WTC11 (cell line): ENCODE data around the gene PTBP2. TPM values are rescaled to one million over a fixed set of nuclear protein-coding genes. Genes with fewer than 3 reads are reported as not detected.

Experiments
- ATAC-seq: fragments of 200-7000 bp; cut with Tn5 transposase; 2 replicates; pipeline ENCODE4 v1.10.0; 2021; ENCODE audit warnings: mild to moderate bottlenecking, moderate library complexity
- CTCF ChIA-PET: fragments of 300-600 bp; sonication (Branson Sonifier 250); formaldehyde crosslinking; loops from one replicate; lab custom pipeline; 2021; ENCODE audit warnings: antibody characterized with exemption; lab: Charles Lee
- POLR2A ChIA-PET: fragments of 350-600 bp; sonication (Branson Sonifier 250); formaldehyde crosslinking; loops from one replicate; lab custom pipeline; 2021; ENCODE audit warnings: antibody characterized with exemption; lab: Charles Lee
- DNase-seq: peaks from one replicate; pipeline ENCODE4 v3.0.0; 2021; ENCODE audit warnings: low spot score
- H3K27ac Mint-ChIP-seq: 2 replicates; pipeline ENCODE4 v1.8.0; 2021; ENCODE audit warnings: mixed read lengths
- H3K27me3 Mint-ChIP-seq: 2 replicates; pipeline ENCODE4 v1.8.0; 2021; ENCODE audit warnings: low read depth, mild to moderate bottlenecking, moderate library complexity, mixed read lengths
- H3K36me3 Mint-ChIP-seq: 2 replicates; pipeline ENCODE4 v1.8.0; 2021; ENCODE audit warnings: mixed read lengths
- H3K4me1 Mint-ChIP-seq: 2 replicates; pipeline ENCODE4 v1.8.0; 2022; ENCODE audit warnings: mixed read lengths
- H3K4me3 Mint-ChIP-seq: 2 replicates; pipeline ENCODE4 v1.8.0; 2021; ENCODE audit warnings: mild to moderate bottlenecking, moderate library complexity, mixed read lengths
- H3K9me3 Mint-ChIP-seq: 2 replicates; pipeline ENCODE4 v1.8.0; 2021; ENCODE audit warnings: mixed read lengths
- ATF1 ChIP-seq: sonication (generic); formaldehyde crosslinking; IDR thresholded peaks from 2 replicates; pipeline ENCODE4 v1.8.1; 2023; ENCODE audit warnings: mild to moderate bottlenecking, moderate library complexity, missing genetic modification reagents
- GABPB1 ChIP-seq: sonication (generic); formaldehyde crosslinking; IDR thresholded peaks from 2 replicates; pipeline ENCODE4 v1.8.1; 2023; ENCODE audit warnings: mild to moderate bottlenecking, missing genetic modification reagents
- NFYB ChIP-seq: sonication (generic); formaldehyde crosslinking; conservative IDR thresholded peaks from 2 replicates; pipeline ENCODE4 v1.8.0; 2022; ENCODE audit warnings: low read depth, missing genetic modification reagents
- PRRX2 ChIP-seq: fragments of 250-450 bp; sonication (Bioruptor Pico); IDR thresholded peaks from 2 replicates; pipeline ENCODE4 v1.8.0; 2021; ENCODE audit warnings: mild to moderate bottlenecking
- SMAD3 ChIP-seq: sonication (generic); formaldehyde crosslinking; IDR thresholded peaks from 2 replicates; pipeline ENCODE4 v1.8.0; 2022; ENCODE audit warnings: missing genetic modification reagents, mild to moderate bottlenecking, borderline replicate concordance
- SMAD4 ChIP-seq: sonication (generic); formaldehyde crosslinking; IDR thresholded peaks from 2 replicates; pipeline ENCODE4 v1.8.0; 2022; ENCODE audit warnings: mild to moderate bottlenecking, missing genetic modification reagents
- SOX15 ChIP-seq: fragments of 250-450 bp; sonication (Bioruptor Pico); IDR thresholded peaks from 2 replicates; pipeline ENCODE4 v1.9.0; 2021; ENCODE audit warnings: mild to moderate bottlenecking
- SP1 ChIP-seq: sonication (generic); formaldehyde crosslinking; conservative IDR thresholded peaks from 2 replicates; pipeline ENCODE4 v1.8.1; 2022; ENCODE audit warnings: missing genetic modification reagents
- ZBTB21 ChIP-seq: sonication (generic); formaldehyde crosslinking; IDR thresholded peaks from 2 replicates; pipeline ENCODE4 v1.8.1; 2023; ENCODE audit warnings: mild to moderate bottlenecking, missing genetic modification reagents, borderline replicate concordance
- ZNF263 ChIP-seq: sonication (generic); formaldehyde crosslinking; IDR thresholded peaks from 2 replicates; pipeline ENCODE4 v1.8.1; 2022; ENCODE audit warnings: low read depth, mild to moderate bottlenecking, moderate library complexity, missing genetic modification reagents
- ZNF317 ChIP-seq: sonication (generic); formaldehyde crosslinking; IDR thresholded peaks from 2 replicates; pipeline ENCODE4 v1.8.1; 2023; ENCODE audit warnings: low read depth, mild to moderate bottlenecking, moderate library complexity, missing genetic modification reagents, borderline replicate concordance
- ZNF423 ChIP-seq: fragments of 250-450 bp; sonication (Bioruptor Pico); IDR thresholded peaks from 2 replicates; pipeline ENCODE4 v2.1.2; 2022; ENCODE audit warnings: mild to moderate bottlenecking, moderate library complexity
- total RNA-seq: library from RNA; stranded (reverse); gene quantifications from 3 replicates; pipeline ENCODE4 v1.2.3, GENCODE V29; 2021
- TF ChIP-seq, protein P1 (sequence below): sonication (generic); formaldehyde crosslinking; IDR thresholded peaks from 2 replicates; pipeline ENCODE4 v1.8.1; 2022; ENCODE audit warnings: missing genetic modification reagents, borderline replicate concordance
- TF ChIP-seq, protein P2 (sequence below): sonication (generic); formaldehyde crosslinking; IDR thresholded peaks from 2 replicates; pipeline ENCODE4 v1.8.0; 2023; ENCODE audit warnings: missing genetic modification reagents, mild to moderate bottlenecking, borderline replicate concordance
- TF ChIP-seq, protein P3 (sequence below): sonication (generic); formaldehyde crosslinking; IDR thresholded peaks from 2 replicates; pipeline ENCODE4 v1.8.0; 2023; ENCODE audit warnings: missing genetic modification reagents
- TF ChIP-seq, protein P4 (sequence below): sonication (generic); formaldehyde crosslinking; conservative IDR thresholded peaks from 2 replicates; pipeline ENCODE4 v1.8.1; 2022; ENCODE audit warnings: mild to moderate bottlenecking, missing genetic modification reagents
- TF ChIP-seq, protein P5 (sequence below): sonication (generic); formaldehyde crosslinking; IDR thresholded peaks from 2 replicates; pipeline ENCODE4 v1.8.0; 2022; ENCODE audit warnings: mild to moderate bottlenecking, missing genetic modification reagents
- TF ChIP-seq, protein P6 (sequence below): sonication (generic); formaldehyde crosslinking; IDR thresholded peaks from 2 replicates; pipeline ENCODE4 v1.8.1; 2022; ENCODE audit warnings: low read depth, missing genetic modification reagents, borderline replicate concordance
- TF ChIP-seq, protein P7 (sequence below): sonication (generic); formaldehyde crosslinking; IDR thresholded peaks from 2 replicates; pipeline ENCODE4 v1.8.0; 2022; ENCODE audit warnings: mild to moderate bottlenecking, missing genetic modification reagents

Gene PTBP2
- total RNA-seq, 1 experiment from 2014 or later = 50.0 TPM

DNA sequence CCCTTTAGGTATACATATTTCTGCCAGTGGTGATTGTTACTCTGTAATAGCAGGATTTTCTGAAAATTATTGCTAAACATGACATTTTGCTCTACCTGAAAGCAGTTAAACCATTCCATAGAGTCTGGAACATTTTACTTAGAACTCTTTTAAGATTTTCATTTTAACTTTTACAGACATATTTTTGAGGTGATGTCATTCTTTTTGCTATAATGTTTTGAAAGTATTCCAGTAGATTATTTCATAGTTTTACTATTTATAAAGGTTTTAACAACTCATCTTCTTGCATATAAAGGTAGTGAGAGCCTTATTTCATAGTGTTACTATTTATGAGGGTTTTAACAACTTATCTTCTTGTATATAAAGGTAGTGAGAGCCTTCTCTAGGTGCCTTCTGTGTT is 42.9 kb downstream of the PTBP2 start:
- peaks cover 11% of the 10 kb centered on the region for H3K4me1 Mint-ChIP-seq

DNA sequence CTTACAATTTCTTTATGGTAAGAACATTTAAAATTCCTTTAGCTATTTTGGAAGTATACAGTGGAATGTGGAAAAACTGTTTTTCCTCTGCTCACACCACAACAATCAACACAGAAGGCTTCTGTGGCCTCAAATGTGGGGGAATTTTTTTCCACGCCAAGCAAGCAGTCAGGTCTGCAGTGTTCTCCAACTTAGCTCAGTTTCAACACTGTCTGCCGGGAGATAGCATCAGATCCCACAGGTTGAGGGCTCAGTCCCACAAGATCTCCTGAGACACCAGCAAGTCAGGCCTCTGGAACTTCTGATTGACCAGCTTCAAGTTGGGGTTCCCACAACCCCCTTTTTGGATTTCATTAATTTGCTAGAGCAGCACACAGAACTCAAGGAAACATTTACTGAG is 50.3 kb downstream of the PTBP2 start:
- ATAC-seq = no peak
- Mint-ChIP-seq H3K4me1 (peaks cover 20% of the 10 kb centered on the region), H3K36me3 (peaks cover 34% of the 10 kb centered on the region), H3K27ac (0 out of 2 replicates have a peak overlapping the region, but pooled peaks have one; percentile 49), H3K27me3 (no peaks in the 10 kb centered on the region), H3K9me3 (no peaks in the 10 kb centered on the region)
- POLR2A ChIA-PET = interaction anchor here (0.7 kb wide), 1 partner anchor 30 kb away, joined by 3 read pairs; no protein-coding TSS in a partner anchor
- CTCF ChIA-PET = interaction anchor here (0.6 kb wide), 1 partner anchor 217 kb away, joined by 3 read pairs; no protein-coding TSS in a partner anchor
- DNase-seq = no peak
- TF ChIP-seq, protein P1, sequence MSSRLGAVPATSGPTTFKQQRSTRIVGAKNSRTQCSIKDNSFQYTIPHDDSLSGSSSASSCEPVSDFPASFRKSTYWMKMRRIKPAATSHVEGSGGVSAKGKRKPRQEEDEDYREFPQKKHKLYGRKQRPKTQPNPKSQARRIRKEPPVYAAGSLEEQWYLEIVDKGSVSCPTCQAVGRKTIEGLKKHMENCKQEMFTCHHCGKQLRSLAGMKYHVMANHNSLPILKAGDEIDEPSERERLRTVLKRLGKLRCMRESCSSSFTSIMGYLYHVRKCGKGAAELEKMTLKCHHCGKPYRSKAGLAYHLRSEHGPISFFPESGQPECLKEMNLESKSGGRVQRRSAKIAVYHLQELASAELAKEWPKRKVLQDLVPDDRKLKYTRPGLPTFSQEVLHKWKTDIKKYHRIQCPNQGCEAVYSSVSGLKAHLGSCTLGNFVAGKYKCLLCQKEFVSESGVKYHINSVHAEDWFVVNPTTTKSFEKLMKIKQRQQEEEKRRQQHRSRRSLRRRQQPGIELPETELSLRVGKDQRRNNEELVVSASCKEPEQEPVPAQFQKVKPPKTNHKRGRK (CRISPR knock-in tag) = no peak
- TF ChIP-seq, protein P2, sequence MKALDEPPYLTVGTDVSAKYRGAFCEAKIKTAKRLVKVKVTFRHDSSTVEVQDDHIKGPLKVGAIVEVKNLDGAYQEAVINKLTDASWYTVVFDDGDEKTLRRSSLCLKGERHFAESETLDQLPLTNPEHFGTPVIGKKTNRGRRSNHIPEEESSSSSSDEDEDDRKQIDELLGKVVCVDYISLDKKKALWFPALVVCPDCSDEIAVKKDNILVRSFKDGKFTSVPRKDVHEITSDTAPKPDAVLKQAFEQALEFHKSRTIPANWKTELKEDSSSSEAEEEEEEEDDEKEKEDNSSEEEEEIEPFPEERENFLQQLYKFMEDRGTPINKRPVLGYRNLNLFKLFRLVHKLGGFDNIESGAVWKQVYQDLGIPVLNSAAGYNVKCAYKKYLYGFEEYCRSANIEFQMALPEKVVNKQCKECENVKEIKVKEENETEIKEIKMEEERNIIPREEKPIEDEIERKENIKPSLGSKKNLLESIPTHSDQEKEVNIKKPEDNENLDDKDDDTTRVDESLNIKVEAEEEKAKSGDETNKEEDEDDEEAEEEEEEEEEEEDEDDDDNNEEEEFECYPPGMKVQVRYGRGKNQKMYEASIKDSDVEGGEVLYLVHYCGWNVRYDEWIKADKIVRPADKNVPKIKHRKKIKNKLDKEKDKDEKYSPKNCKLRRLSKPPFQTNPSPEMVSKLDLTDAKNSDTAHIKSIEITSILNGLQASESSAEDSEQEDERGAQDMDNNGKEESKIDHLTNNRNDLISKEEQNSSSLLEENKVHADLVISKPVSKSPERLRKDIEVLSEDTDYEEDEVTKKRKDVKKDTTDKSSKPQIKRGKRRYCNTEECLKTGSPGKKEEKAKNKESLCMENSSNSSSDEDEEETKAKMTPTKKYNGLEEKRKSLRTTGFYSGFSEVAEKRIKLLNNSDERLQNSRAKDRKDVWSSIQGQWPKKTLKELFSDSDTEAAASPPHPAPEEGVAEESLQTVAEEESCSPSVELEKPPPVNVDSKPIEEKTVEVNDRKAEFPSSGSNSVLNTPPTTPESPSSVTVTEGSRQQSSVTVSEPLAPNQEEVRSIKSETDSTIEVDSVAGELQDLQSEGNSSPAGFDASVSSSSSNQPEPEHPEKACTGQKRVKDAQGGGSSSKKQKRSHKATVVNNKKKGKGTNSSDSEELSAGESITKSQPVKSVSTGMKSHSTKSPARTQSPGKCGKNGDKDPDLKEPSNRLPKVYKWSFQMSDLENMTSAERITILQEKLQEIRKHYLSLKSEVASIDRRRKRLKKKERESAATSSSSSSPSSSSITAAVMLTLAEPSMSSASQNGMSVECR (CRISPR knock-in tag) = no peak
- TF ChIP-seq SMAD3 = no peak
- TF ChIP-seq NFYB (CRISPR knock-in tag) = no peak
- TF ChIP-seq ATF1 (CRISPR knock-in tag) = no peak
- TF ChIP-seq ZNF263 (CRISPR knock-in tag) = no peak
- TF ChIP-seq, protein P3, sequence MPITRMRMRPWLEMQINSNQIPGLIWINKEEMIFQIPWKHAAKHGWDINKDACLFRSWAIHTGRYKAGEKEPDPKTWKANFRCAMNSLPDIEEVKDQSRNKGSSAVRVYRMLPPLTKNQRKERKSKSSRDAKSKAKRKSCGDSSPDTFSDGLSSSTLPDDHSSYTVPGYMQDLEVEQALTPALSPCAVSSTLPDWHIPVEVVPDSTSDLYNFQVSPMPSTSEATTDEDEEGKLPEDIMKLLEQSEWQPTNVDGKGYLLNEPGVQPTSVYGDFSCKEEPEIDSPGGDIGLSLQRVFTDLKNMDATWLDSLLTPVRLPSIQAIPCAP = no peak
- TF ChIP-seq, all 79 proteins: peak for 0
- no peak overlapping the region for H3K4me3 Mint-ChIP-seq

More for the DNA sequence above, 42.9 kb downstream of the PTBP2 start:
- no peak for TF ChIP-seq SP1
- TF ChIP-seq, protein P4, sequence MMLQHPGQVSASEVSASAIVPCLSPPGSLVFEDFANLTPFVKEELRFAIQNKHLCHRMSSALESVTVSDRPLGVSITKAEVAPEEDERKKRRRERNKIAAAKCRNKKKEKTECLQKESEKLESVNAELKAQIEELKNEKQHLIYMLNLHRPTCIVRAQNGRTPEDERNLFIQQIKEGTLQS = no peak
- TF ChIP-seq, protein P5, sequence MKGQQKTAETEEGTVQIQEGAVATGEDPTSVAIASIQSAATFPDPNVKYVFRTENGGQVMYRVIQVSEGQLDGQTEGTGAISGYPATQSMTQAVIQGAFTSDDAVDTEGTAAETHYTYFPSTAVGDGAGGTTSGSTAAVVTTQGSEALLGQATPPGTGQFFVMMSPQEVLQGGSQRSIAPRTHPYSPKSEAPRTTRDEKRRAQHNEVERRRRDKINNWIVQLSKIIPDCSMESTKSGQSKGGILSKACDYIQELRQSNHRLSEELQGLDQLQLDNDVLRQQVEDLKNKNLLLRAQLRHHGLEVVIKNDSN = no peak
- TF ChIP-seq, protein P6, sequence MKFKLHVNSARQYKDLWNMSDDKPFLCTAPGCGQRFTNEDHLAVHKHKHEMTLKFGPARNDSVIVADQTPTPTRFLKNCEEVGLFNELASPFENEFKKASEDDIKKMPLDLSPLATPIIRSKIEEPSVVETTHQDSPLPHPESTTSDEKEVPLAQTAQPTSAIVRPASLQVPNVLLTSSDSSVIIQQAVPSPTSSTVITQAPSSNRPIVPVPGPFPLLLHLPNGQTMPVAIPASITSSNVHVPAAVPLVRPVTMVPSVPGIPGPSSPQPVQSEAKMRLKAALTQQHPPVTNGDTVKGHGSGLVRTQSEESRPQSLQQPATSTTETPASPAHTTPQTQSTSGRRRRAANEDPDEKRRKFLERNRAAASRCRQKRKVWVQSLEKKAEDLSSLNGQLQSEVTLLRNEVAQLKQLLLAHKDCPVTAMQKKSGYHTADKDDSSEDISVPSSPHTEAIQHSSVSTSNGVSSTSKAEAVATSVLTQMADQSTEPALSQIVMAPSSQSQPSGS (CRISPR knock-in tag) = no peak
- TF ChIP-seq, protein P7, sequence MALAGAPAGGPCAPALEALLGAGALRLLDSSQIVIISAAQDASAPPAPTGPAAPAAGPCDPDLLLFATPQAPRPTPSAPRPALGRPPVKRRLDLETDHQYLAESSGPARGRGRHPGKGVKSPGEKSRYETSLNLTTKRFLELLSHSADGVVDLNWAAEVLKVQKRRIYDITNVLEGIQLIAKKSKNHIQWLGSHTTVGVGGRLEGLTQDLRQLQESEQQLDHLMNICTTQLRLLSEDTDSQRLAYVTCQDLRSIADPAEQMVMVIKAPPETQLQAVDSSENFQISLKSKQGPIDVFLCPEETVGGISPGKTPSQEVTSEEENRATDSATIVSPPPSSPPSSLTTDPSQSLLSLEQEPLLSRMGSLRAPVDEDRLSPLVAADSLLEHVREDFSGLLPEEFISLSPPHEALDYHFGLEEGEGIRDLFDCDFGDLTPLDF = no peak
- no peak for TF ChIP-seq ZNF423 (CRISPR knock-in tag)
- TF ChIP-seq NFYB (CRISPR knock-in tag) = no peak
- TF ChIP-seq PRRX2 (CRISPR knock-in tag) = no peak
- TF ChIP-seq ATF1 (CRISPR knock-in tag) = no peak
- TF ChIP-seq, protein P1 (CRISPR knock-in tag) = no peak
- TF ChIP-seq ZNF317 (CRISPR knock-in tag) = no peak
- TF ChIP-seq SOX15 (CRISPR knock-in tag) = no peak
- no peak for TF ChIP-seq GABPB1 (CRISPR knock-in tag)
- no peak for TF ChIP-seq SMAD4
- TF ChIP-seq ZBTB21 = no peak
- Mint-ChIP-seq H3K9me3 (peaks cover 25% of the 10 kb centered on the region), H3K27me3 (no peaks in the 10 kb centered on the region; the same call in 1 of the 2 replicates), H3K36me3 (peaks cover 43% of the 10 kb centered on the region), H3K27ac (no peak overlapping the region), H3K4me3 (no peak overlapping the region)
- CTCF ChIA-PET = no interaction called here
- DNase-seq = no peak
- POLR2A ChIA-PET = no interaction called here
- ATAC-seq = no peak
